Left renal pelvis (tissue), 4 donors: ENCODE measurements around the gene PTDSS2. TPM values are rescaled to one million over a fixed set of nuclear protein-coding genes. Genes with fewer than 3 reads are reported as not detected.
"Not testable (repeated sequence)": the region's sequence is repeated elsewhere in the genome, so short reads cannot be mapped to it uniquely, and the experiment has no call there.

Source experiments
- DNase-seq, 4 donors: peaks; one replicate each; pipeline ENCODE4 v3.0.0-alpha.2; 2013; ENCODE audit warnings: low read depth in 4 of 4, low spot score in 3 of 4
- polyA plus RNA-seq, 4 donors: library from polyadenylated mRNA; unstranded; fragments of 120-200 nt; gene quantifications; one replicate each; pipeline ENCODE4 v1.2.1, GENCODE V29; 2013; ENCODE audit not compliant: insufficient read length in 4 of 4

PTDSS2 gene
- 10 to 100 TPM; 22.9 to 46.4 (median 31.0) TPM for polyA plus RNA-seq

DNA sequence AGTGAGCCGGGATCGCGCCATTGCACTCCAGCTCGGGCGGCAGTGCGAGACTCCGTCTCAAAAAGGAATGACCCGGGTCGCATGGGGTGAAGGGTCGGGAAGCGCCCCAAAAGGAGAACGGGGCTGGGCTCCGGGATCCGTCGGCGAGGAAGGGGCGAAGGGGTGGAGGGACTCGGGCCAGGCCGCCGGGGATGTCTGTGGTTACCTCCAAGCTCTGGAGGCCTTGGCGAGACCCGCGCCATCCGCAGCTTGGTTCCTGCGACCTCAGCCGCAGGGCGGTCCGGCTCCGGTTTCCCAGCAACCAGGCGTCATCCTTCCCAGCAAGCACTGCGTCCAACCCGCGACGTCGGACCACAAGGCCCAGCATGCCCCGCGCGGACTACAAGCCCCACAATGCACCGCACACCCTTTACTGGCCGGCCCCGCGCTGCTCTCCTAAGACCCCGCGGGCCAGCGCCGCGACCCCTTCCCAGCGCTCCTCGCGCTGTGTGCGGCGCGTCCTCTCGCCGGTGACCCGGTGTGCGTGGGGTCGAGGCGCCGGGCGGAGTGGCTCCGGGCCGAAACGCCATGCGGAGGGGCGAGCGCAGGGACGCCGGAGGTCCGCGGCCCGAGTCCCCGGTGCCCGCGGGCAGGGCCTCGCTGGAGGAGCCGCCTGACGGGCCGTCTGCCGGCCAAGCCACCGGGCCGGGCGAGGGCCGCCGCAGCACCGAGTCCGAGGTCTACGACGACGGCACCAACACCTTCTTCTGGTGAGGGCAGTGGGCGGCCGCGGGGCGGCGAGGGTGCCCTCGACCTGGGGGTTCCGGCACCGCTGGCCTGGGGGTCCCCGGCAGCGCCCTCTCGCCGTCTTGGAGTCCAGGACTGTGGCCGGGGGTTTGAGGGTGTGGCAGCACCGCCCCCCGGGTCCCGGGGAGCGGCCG is at the start of gene PTDSS2:
Gene PTDSS2, plus strand, starts transcription at position 391 of the 920 bp plus-strand sequence. Its CDS starts 177 bp downstream, at position 568.
- peak; percentile 86 to 92 (median 90) for DNase-seq

DNA sequence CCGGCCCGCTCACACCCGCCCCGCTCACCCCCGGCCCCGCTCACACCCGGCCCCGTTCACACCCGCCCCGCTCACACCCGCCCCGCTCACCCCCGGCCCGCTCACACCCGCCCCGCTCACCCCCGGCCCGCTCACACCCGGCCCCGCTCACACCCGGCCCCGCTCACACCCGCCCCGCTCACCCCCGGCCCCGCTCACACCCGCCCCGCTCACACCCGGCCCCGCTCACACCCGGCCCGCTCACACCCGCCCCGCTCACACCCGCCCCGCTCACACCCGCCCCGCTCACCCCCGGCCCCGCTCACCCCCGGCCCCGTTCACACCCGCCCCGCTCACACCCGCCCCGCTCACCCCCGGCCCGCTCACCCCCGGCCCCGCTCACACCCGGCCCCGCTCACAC is 48.9 kb upstream of the PTDSS2 start:
- not testable (repeated sequence) for DNase-seq

DNA sequence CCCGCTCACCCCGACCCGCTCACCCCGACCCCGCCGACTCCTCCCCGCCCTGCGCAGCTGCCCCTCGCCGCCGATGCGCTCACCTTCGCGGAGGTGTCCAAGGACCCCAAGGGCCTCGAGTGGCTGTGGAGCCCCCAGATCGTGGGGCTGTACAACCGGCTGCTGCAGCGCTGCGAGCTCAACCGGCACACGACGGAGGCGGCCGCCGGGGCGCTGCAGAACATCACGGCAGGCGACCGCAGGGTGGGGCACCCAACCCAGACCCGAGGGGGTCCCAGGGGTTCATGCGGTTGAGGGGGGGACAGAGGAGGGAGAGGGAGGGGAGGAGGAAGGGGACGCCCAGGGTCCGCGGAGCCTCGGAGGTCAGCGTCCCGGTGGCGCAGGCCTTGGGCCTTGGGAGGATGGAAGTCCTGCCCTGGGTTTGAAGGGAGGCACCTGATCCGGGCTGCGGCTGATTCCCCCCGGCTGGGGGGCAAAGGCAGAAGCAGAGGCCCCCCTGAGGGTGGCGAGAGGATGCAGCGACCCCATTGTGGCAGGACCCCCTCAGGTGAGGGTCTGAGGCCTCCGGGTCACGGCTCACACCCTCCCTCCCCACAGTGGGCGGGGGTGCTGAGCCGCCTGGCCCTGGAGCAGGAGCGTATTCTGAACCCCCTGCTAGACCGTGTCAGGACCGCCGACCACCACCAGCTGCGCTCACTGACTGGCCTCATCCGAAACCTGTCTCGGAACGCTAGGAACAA is 46.9 kb upstream of the PTDSS2 start:
- DNase-seq, result no peak

DNA sequence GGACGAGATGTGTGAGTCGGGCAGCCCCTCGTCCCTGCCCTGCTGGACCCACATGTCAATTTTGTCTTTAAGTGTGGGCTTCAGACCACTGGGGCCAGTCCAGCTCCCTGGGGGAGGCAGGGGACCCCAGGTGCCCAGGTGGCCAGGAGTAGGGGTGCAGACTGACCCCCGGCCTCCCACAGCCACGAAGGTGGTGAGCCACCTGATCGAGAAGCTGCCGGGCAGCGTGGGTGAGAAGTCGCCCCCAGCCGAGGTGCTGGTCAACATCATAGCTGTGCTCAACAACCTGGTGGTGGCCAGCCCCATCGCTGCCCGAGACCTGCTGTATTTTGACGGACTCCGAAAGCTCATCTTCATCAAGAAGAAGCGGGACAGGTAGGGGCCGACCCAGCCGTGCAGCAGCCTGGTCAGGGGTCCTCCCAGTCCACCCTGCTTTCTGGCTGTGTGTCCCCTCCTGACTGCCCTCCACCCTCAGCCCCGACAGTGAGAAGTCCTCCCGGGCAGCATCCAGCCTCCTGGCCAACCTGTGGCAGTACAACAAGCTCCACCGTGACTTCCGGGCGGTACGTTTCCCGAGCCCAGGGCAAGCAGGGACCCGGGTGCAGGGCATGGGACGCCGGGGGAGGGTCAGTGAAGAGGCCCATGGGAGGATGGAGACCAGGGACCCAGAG is 46.2 kb upstream of the PTDSS2 start:
- no peak for DNase-seq

DNA sequence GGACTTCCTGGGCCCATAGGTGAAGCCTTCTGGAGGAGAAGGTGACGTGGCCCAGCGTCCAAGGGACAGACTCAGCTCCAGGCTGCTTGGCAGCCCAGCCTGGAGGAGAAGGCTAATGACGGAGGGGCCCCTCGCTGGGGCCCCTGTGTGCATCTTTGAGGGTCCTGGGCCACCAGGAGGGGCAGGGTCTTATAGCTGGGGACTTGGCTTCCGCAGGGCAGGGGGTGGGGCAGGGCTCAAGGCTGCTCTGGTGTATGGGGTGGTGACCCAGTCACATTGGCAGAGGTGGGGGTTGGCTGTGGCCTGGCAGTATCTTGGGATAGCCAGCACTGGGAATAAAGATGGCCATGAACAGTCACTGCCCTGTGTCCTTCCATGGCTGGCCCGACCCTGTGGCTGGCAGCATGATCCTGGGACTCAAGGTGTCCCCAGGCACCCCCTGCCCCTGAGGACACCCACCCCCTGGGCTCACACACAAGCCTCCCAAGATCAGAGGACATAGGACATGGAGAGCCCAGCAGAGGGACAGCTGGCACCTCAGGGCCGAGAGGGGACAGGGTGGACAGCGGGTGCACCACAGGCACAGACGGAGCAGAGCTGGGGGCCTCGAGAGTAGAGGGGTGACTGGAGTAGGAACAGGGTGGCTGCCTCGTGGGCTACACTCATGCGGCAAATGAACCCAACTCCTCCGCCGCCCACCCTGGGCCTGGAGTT is 45.4 kb upstream of the PTDSS2 start:
- no peak for DNase-seq

DNA sequence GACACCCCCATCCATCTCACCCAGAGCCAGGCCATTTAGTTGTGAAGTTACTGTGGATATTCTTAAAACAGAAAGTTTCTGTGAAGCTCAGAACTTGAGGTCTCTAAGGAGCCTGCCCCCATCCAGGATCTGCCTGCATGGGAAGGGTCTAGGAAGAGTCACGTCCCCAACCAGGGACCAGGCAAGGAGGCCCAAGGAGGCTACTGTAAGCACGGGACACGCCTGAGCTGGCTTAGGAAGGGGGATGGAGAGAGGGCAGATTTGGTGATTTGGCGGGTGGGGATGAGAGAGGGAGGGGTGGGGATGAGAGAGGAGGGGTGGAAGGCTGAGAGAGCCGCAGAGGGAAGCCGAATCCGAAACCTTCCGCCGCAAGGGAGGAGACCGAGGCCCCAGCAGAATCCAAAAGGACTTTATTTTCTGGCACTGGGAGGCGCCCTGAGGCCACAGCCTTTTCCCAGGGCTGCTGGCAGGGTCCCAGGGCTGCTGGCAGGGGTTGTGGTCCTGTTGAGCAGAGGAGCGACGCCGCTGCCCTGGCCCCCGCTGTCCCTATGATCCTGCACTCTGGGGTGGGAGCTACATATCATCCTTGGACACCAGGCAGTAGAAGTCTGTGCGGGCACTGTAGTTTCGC is 44.6 kb upstream of the PTDSS2 start:
- DNase-seq, result no peak

DNA sequence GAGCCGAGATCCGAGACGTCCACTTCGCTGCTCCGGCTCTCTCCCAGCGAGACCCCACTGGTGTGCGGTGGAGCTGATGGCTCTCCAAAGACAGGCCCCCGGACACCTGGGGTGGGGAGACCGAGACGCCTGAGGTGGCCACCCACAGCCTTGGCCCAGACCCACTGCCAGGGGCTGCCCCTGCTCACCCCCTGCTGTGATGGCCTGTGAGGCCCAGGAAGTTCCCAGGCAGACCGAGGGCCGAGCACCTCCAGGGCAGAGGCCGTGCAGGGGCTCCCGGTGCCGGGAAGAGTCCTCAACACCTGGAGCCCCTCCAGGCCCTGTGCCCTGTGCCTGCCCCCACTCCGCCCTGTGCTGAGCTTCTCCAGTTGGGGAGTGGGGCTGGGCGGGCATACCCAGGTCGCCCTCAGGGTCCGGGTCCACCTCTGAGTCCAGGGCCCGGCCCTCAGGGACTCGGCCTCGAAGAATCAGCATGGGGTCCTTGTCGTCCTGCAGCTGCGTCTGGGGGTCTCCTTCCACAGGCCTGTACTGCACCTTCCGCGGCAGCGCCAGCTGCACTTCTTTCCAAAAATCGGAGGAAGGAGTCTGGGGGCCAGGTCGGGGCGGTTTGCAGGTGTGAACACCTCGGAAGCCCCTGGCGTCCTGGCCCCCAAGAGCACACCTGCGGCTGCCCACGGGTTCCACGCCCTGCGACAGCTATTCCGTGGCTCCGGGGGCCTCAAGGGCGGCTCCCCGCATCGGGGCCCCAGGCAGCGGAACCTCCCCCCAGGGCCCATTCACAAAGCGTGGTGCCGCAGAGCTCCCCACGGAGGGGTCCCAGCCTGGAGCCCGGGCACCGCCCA is 43.9 kb upstream of the PTDSS2 start:
- no peak for DNase-seq

DNA sequence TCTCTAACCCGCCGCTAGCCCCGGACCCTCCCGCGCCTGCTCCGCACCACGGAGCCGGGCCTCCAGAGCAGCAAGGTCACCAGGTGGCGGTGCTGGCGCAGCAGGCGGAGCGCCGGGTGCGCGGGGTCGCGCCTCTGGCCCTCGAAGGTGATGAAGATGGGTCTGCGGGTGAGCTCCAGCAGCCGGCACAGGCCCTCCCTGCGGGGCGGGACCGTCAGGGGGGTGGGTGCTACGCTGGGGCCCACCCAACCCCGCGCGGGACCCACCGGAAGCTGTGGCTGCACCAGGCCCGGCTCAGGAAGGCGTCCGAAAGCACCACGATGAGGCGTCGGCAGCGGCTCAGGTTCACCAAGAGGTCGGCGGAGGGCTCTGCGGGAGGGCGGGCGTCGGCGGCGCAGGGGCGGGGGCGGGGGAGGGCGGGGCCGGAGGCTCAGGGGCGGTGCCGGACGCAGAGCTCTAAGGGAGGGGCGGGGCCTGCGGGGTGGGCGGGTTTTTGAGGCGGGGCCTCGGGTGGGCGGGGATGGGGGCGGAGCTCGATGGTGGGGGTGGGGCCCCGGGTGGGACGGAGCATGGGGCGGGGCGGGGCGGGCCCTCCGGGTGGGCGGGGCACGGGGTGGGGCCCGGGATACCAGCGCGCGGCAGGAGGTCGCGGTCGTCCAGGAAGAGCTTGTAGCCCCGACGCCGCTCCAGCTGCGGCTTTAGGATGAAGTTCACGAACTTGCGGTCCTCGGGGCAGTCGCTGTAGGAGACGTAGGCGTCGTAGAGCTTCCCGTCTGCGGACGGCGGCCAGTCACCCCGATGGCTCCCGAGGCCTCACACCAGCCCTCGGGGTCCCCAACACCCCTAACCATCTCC is 43.1 kb upstream of the PTDSS2 start:
- DNase-seq, result no peak

DNA sequence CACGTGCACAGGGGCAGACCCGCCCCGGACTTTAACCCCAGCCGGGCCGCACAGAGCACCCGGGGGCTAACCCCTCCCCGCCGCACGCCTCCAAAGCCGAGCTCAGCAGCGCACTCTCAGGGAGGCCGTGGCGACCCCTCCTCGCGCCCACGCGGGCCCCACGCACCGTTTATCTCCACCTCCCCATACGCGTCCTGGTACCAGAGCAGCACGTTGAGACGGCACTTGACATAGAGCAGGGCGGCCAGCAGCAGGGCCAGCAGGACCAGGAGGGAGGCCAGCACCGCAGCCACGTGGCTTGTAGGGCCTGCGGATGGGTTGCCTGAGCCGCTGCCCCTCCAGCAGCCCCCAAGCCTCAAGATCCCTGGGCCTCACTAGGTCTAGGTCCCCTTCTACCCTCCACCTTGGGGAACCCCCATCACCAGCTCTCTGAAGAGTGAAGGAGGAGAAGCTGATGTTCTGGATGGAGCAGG is 42.4 kb upstream of the PTDSS2 start:
- DNase-seq, result no peak

DNA sequence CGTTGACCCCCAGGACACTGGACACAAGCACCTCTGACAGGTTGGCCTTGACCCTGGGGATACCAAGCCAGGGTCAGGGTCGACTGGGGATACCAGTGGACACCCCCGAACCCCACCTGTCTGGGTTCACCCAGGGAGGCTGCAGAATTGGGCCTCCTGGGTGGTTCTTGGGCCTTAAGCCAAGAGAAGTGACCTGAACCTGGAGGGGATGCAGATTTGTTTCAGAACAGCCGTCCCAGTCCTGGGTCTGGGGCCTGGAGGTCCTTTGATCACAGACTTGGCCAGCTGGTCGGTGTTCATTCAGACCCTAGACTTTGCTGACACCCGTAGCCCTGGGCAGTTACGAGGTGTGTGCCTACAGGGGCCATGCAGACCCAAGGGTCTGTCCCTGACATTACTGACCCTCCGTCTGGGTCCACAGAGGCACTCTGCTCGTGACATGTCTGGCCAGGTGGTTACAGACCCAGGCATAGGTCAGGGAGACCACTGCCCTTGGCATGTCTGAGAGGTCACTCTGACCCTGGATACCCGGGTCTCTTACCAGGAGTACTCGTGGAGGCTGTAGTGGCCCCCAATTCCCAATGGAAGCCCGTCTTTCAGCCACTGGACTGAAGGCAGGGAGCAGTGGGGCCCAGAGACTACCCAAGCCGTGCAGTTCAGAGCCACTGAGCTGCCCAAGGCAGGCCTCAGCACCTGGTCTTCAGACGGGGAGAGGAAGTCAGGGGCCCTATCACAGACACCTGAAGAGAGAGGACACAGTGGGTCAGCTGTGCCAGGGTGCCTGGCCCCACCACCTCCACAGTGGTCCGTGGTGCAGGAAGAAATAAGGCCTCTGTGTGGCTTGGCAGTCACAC is 41.7 kb upstream of the PTDSS2 start:
- DNase-seq, result no peak

DNA sequence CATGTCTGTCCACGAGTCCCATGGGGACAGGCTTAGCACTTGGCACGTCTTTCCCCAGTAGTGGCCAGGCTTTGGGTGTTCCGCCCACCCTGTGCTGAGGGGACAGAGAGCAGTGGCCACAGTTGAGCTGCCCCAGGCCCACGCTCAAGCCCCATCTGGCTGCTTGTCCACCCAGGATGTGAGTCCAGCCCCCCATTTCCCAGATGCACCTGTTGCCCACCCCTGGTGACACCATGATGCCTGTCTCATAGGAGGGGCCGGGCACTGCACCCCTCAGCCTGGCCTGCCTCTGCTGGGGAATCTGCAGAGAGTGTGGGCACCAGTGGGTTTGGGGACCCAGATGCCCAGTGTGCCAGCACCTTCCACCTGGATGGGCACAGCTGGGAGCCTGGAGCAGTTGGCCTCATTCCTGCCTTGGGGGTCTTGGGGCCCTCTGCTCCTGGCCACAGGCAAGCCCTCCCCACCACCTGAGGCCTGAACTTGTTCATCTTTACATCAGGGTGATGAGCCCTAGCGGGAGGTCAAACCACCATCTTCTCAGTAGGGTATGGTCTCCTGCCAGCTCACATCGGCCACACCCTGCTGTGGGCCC is 41.0 kb upstream of the PTDSS2 start:
- DNase-seq, result no peak

DNA sequence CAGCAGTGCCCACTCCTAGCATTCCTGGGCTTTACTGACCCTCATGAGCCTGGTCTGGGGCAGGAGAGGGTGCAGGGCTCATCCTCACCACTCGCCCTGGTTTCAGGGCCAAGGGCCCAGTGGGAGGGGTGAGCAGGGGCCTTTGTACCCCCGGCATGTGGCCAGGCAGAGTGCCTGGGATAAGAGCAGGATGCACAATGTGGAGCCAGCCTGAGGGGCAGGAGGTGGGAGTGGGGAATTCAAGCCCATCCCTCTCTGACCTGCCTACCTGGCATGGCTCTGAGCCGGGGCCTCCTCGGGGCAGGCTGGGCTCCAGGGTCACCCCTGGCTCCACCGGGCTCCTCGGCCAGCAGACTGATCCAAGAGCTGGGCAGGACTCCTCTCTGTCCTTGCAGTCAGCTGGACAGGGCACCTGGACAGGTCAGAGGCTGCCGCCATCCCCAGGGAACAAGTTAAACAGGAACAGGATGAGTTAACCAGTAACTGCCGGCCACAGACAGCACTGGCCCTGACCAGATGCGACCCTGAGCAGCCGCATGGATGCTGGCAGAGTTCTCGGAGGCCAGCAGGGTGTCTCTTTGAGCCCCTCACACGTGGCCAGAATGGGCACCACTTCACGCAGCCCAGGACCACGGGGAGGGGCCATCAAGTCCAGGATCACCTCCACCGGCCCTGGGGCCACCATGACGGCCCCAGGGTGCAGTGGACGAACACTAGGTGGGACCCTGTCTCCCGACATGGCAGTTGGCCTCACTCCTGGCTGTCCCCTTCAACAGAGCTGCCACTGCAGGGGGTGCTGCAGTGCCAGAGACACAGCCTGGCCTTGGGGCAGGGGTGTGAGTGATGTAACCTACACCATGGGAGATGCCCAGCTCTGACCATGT is 40.2 kb upstream of the PTDSS2 start:
- DNase-seq, result no peak

DNA sequence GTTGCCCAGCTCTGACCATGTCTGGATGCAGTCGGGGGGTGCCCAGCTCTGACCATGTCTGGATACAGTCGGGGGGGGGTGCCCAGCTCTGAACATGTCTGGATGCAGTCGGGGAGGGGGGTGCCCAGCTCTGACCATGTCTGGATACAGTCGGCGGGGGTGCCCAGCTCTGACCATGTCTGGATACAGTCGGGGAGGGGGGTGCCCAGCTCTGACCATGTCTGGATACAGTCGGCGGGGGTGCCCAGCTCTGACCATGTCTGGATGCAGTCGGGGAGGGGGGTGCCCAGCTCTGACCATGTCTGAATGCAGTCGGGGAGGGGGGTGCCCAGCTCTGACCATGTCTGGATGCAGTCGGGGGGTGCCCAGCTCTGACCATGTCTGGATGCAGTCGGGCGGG is 39.4 kb upstream of the PTDSS2 start:
- DNase-seq, result not testable (repeated sequence)

DNA sequence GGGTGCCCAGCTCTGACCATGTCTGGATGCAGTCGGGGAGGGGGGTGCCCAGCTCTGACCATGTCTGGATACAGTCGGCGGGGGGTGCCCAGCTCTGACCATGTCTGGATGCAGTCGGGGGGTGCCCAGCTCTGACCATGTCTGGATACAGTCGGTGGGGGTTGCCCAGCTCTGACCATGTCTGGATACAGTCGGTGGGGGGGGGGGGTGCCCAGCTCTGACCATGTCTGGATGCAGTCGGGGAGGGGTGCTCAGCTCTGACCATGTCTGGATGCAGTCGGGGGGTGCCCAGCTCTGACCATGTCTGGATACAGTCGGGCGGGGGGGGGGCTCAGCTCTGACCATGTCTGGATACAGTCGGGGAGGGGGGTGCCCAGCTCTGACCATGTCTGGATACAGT is 38.6 kb upstream of the PTDSS2 start:
- DNase-seq, result not testable (repeated sequence)

DNA sequence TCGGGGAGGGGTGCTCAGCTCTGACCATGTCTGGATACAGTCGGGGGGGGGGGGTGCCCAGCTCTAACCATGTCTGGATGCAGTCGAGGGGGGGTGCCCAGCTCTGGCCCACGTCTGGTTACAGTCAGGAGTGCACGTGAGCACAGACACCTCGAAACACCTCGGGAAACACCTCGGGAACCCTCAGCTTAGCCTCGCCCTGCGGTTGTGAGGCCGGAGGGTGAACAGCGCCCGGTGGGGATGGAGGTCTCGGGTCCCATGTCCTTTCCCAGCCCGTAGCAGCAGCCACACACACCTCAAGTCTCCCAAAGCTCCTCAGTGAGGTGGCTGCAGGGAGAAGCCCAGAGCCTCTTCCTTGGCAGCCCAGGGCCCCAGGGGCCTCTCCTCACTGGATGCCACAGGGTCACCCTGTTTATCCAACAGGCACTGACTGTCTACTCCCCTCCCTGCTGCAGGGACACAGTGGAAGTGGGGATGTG is 37.4 kb upstream of the PTDSS2 start:
- DNase-seq, result no peak
